Urinary bladder (tissue), 4 donors: ENCODE measurements around the gene C2CD4D. TPM values are rescaled to one million over a fixed set of nuclear protein-coding genes. Genes with fewer than 3 reads are reported as not detected.
A peak's percentile ranks its signal among the peaks of the same experiment; 100 is the strongest.

Experiments used
- DNase-seq: peaks from one replicate; pipeline ENCODE4 v3.0.0-alpha.2; 2015; ENCODE audit errors: extremely low spot score
- H3K27ac ChIP-seq: one replicate; pipeline ENCODE4 v1.5.1; 2013; ENCODE audit warnings: low read depth, mild to moderate bottlenecking, moderate library complexity
- H3K36me3 ChIP-seq: one replicate; pipeline ENCODE4 v1.6.1; 2013; ENCODE audit warnings: mild to moderate bottlenecking, moderate library complexity; ENCODE audit not compliant: insufficient read depth
- H3K4me1 ChIP-seq: one replicate; pipeline ENCODE4 v1.6.1; 2013; ENCODE audit warnings: mild to moderate bottlenecking, moderate library complexity; ENCODE audit not compliant: insufficient read depth
- H3K4me3 ChIP-seq: one replicate; pipeline ENCODE4 v1.5.1; 2013; ENCODE audit warnings: low read depth, low read length
- WGBS: extraction: QIAGEN DNeasy Blood & Tissue Kit; methylation state at CpG from one replicate; pipeline ENCODE4 v1.1.7; 2013; 5-methylcytosine and 5-hydroxymethylcytosine counted together
- polyA plus RNA-seq: library from polyadenylated mRNA; stranded (reverse); fragments of 200-250 nt; gene quantifications from one replicate; pipeline ENCODE4 v1.2.3, GENCODE V29; 2013
- small RNA-seq: library from RNA; depleted of rRNA; stranded (forward); fragments of <200 nt; gene quantifications from one replicate; pipeline ENCODE3, GENCODE V24; 2014
- total RNA-seq: library from RNA; depleted of rRNA; stranded (reverse); fragments of >200 nt; gene quantifications from one replicate; pipeline ENCODE4 v1.2.3, GENCODE V29; 2014
- donor health status: healthy with polysubstance abuse.
- donor health status: healthy.

Gene C2CD4D
- total and polyA plus RNA-seq, 2 donors: 0.05 TPM; not detected in 1

- Histone ChIP-seq H3K27ac (no peak overlapping the region), H3K36me3 (no peaks in the 10 kb centered on the region), H3K4me3 (peak overlapping the region; percentile 62), H3K4me1 (no peaks in the 10 kb centered on the region)
- WGBS: 1% methylated on average over 52 of the region's 52 CpGs
- DNase-seq: no peak
Observed at GRCh38 chr1:151790940-151791651, 48.5 kb downstream of the C2CD4D start.

GRCh38 chr1:151790071-151790939, 49.3 kb downstream of the C2CD4D start, which contains the start of gene TDRKH:
TSS of gene TDRKH (minus strand) at chr1:151790500. CDS start at chr1:151783022, 7,478 bp downstream.
- DNase-seq: peak; percentile 95
- Histone ChIP-seq H3K27ac (no peak within 1 kb of the TSS), H3K36me3 (no peaks in the 10 kb centered on the region), H3K4me3 (peak within 1 kb of the TSS; percentile 62), H3K4me1 (no peaks in the 10 kb centered on the region)
- WGBS: under 1% methylated on average over 58 of the region's 58 CpGs

Small RNAs within 50 kb of the gene (small RNA-seq; reads per million reads assigned to genes)
- gene RF00019: not detected

Other genes with a start within 250 kb of the C2CD4D start
- 66.6 TPM for gene SNX27, start 227.8 kb downstream of the C2CD4D start, total RNA-seq
- 18.6 TPM for gene SNX27, start 227.8 kb downstream of the C2CD4D start, polyA plus RNA-seq
- gene CELF3, start 123.0 kb downstream of the C2CD4D start, total RNA-seq: 0.37 TPM
- gene CELF3, start 123.0 kb downstream of the C2CD4D start, polyA plus RNA-seq: 0.47 TPM
- gene RIIAD1, start 118.3 kb downstream of the C2CD4D start, total RNA-seq: not detected
- gene RIIAD1, start 118.3 kb downstream of the C2CD4D start, polyA plus RNA-seq: 1.8 TPM
- gene MRPL9, start 76.3 kb downstream of the C2CD4D start, total RNA-seq: 40.7 TPM
- gene MRPL9, start 76.3 kb downstream of the C2CD4D start, polyA plus RNA-seq: 54.7 TPM
- gene TDRKH, start 49.3 kb downstream of the C2CD4D start, total RNA-seq: 4.2 TPM
- 3.1 TPM for gene TDRKH, start 49.3 kb downstream of the C2CD4D start, polyA plus RNA-seq
- 0.16 TPM for gene LINGO4, start 34.4 kb downstream of the C2CD4D start, total RNA-seq
- 0.19 TPM for gene LINGO4, start 34.4 kb downstream of the C2CD4D start, polyA plus RNA-seq
- gene RORC, start 8.0 kb downstream of the C2CD4D start, total RNA-seq: 1.6 TPM
- 0.71 TPM for gene RORC, start 8.0 kb downstream of the C2CD4D start, polyA plus RNA-seq
- gene THEM5, start 13.9 kb upstream of the C2CD4D start, total RNA-seq: not detected
- gene THEM5, start 13.9 kb upstream of the C2CD4D start, polyA plus RNA-seq: not detected
- gene THEM4, start 69.7 kb upstream of the C2CD4D start, total RNA-seq: 16.5 TPM
- gene THEM4, start 69.7 kb upstream of the C2CD4D start, polyA plus RNA-seq: 12.5 TPM
- 116 TPM for gene S100A10, start 154.0 kb upstream of the C2CD4D start, total RNA-seq
- gene S100A10, start 154.0 kb upstream of the C2CD4D start, polyA plus RNA-seq: 246 TPM
- gene S100A11, start 197.2 kb upstream of the C2CD4D start, total RNA-seq: 81.9 TPM
- gene S100A11, start 197.2 kb upstream of the C2CD4D start, polyA plus RNA-seq: 910 TPM
- gene TCHHL1, start 249.2 kb upstream of the C2CD4D start, total RNA-seq: not detected
- gene TCHHL1, start 249.2 kb upstream of the C2CD4D start, polyA plus RNA-seq: not detected